DOHH2 (cell line): ENCODE data around the gene HNRNPLL.

ENCODE experiments used
- H3F3A ChIP-seq: fragments of 200-600 bp; sonication (generic), shearing (Covaris generic); 2 replicates; pipeline ENCODE4 v1.6.0; 2016; ENCODE audit warnings: antibody characterized with exemption, mild to moderate bottlenecking; ENCODE audit not compliant: control insufficient read depth, insufficient read depth
- H3K27ac ChIP-seq: fragments of 200-600 bp; sonication (generic); 2 replicates; pipeline ENCODE4 v1.5.1; 2014; ENCODE audit warnings: low read depth, mild to moderate bottlenecking, low read length, moderate library complexity
- H3K27me3 ChIP-seq: fragments of 200-600 bp; sonication (generic); 2 replicates; pipeline ENCODE4 v1.6.1; 2014; ENCODE audit warnings: mild to moderate bottlenecking, low read length, mixed read lengths; ENCODE audit not compliant: control insufficient read depth
- H3K36me3 ChIP-seq: fragments of 200-600 bp; sonication (generic); 2 replicates; pipeline ENCODE4 v1.6.1; 2014; ENCODE audit warnings: mild to moderate bottlenecking, low read length, moderate library complexity, mixed read lengths; ENCODE audit not compliant: control insufficient read depth
- H3K4me1 ChIP-seq: fragments of 200-600 bp; sonication (generic); 2 replicates; pipeline ENCODE4 v1.6.1; 2014; ENCODE audit warnings: mild to moderate bottlenecking, low read length, mixed read lengths; ENCODE audit not compliant: control insufficient read depth
- H3K4me2 ChIP-seq: fragments of 200-600 bp; sonication (generic); 2 replicates; pipeline ENCODE4 v1.6.0; 2014; ENCODE audit warnings: mild to moderate bottlenecking, low read length, moderate library complexity
- H3K4me3 ChIP-seq: fragments of 200-600 bp; sonication (generic); 2 replicates; pipeline ENCODE4 v1.5.1; 2014; ENCODE audit warnings: mild to moderate bottlenecking, low read length, mixed read lengths
- H3K79me2 ChIP-seq: fragments of 200-600 bp; sonication (generic); 2 replicates; pipeline ENCODE4 v1.6.1; 2014; ENCODE audit warnings: mild to moderate bottlenecking, low read length, mixed read lengths; ENCODE audit not compliant: control insufficient read depth
- H3K9me2 ChIP-seq: fragments of 200-600 bp; sonication (generic); replicated peaks from 2 replicates; pipeline ENCODE4 v1.6.1; 2014; ENCODE audit warnings: mild to moderate bottlenecking, low read length, mixed read lengths; ENCODE audit not compliant: control insufficient read depth
- H3K9me3 ChIP-seq: fragments of 200-600 bp; sonication (generic); 2 replicates; pipeline ENCODE4 v1.6.1; 2014; ENCODE audit warnings: antibody characterized with exemption, low read length, mixed read lengths; ENCODE audit not compliant: control insufficient read depth, insufficient read depth
- H4K20me1 ChIP-seq: fragments of 200-600 bp; sonication (generic); 2 replicates; pipeline ENCODE4 v1.6.0; 2014; ENCODE audit warnings: low read depth, mild to moderate bottlenecking, antibody characterized with exemption, low read length, moderate library complexity; ENCODE audit not compliant: control insufficient read depth, insufficient read depth
- CTCF ChIP-seq: fragments of 200-600 bp; sonication (generic); IDR thresholded peaks from one replicate; pipeline ENCODE4 v1.5.1; 2014; ENCODE audit warnings: antibody characterized with exemption, mild to moderate bottlenecking, low read depth, low read length; ENCODE audit not compliant: poor library complexity, severe bottlenecking
- EZH2phosphoT487 ChIP-seq: fragments of 200-600 bp; sonication (generic); IDR thresholded peaks from 2 replicates; pipeline ENCODE4 v1.6.1; 2017; ENCODE audit warnings: borderline replicate concordance, mild to moderate bottlenecking, antibody characterized with exemption, low read length, moderate library complexity, mixed read lengths

Gene HNRNPLL

DNA sequence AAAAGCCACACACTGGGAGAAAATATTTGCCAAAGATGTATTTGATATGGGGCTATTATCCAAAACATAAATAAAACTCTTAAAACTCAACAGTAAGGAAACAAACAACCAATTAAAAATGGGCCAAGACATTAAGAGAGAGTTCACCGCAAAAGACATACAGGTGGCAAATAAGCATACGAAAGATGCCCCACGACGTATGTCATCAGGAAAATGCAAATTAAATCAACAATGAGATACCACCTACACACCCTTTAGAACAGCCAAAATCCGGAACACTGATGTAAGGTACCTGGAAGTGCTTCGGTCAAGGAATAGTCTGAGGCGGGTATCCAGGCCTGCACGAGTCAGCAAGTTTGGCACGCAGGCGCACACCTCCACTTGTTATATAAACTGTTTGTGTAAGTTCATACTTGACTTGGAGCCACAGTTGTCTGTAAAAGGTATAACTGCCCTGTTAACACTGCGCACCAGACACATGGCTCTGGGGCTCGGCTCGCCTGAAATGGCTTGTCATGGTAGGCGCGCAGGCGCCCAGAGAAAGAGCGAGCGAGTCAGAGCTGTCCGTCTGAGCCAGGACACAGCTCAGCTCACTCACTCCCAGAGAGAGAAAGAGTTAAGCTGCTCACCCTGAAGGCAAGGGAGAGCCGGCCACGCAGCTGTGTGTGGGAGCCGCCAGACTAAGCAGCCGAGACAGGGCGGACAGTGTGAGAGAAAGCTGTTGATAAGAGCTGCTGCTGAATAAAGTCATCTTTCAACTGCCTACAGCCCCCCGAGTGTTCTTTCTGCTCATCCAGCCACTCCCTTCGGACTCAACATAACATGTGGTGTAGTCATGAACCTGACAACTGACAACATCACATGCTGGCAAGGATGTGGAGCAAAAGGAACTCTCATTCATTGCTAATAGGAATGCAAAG, 87.3 kb downstream of the HNRNPLL start:
- no peaks in the 10 kb centered on the region for H4K20me1 ChIP-seq
- no peaks in the 10 kb centered on the region for H3K27me3 ChIP-seq
- H3K9me2 ChIP-seq, result no peaks in the 10 kb centered on the region
- H3K4me2 ChIP-seq, result no peak overlapping the region
- TF ChIP-seq EZH2phosphoT487, result no peak
- no peak for TF ChIP-seq CTCF
- H3K36me3 ChIP-seq, result no peaks in the 10 kb centered on the region
- H3K27ac ChIP-seq, result no peak overlapping the region
- H3K79me2 ChIP-seq, result no peaks in the 10 kb centered on the region
- no peaks in the 10 kb centered on the region for H3K9me3 ChIP-seq
- no peak overlapping the region for H3K4me3 ChIP-seq
- no peaks in the 10 kb centered on the region for H3F3A ChIP-seq
- no peaks in the 10 kb centered on the region for H3K4me1 ChIP-seq

DNA sequence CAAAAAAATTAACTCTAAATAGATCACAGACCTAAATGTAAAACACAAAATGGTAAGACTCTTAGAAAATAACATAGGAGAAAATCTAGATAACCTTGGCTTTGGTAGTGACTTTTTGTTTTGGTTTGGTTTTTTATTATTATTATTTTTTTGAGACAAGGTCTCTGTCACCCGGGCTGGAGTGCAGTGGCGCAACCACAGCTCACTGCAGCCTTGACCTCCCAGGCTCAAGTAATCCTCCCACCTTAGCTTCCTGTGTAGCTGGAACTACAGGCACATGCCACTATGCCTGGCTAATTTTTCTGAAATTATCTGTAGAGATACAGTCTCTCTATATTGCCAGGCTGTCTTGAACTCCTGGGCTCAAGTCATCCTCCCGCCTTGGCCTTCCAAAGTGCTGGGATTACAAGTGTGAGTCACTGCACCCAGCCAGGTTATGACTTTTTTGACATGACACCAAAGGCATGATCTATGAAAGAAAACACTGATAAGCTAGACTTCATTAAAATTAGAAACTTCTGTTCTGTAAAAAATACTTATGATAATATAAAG, 88.0 kb downstream of the HNRNPLL start:
- no peaks in the 10 kb centered on the region for H3F3A ChIP-seq
- no peak overlapping the region for H3K4me3 ChIP-seq
- no peaks in the 10 kb centered on the region for H3K9me2 ChIP-seq
- H3K9me3 ChIP-seq, result no peaks in the 10 kb centered on the region
- no peaks in the 10 kb centered on the region for H3K79me2 ChIP-seq
- no peaks in the 10 kb centered on the region for H4K20me1 ChIP-seq
- H3K4me2 ChIP-seq, result no peak overlapping the region
- no peak for TF ChIP-seq EZH2phosphoT487
- TF ChIP-seq CTCF, result no peak
- H3K27ac ChIP-seq, result no peak overlapping the region
- no peaks in the 10 kb centered on the region for H3K36me3 ChIP-seq
- H3K4me1 ChIP-seq, result no peaks in the 10 kb centered on the region
- H3K27me3 ChIP-seq, result no peaks in the 10 kb centered on the region

GRCh38 chr2:38512211-38512610, 90.5 kb downstream of the HNRNPLL start:
- Histone ChIP-seq H3K4me3 (no peak overlapping the region), H3K27ac (no peak overlapping the region), H3F3A (no peaks in the 10 kb centered on the region), H3K4me1 (peaks cover 10% of the 10 kb centered on the region), H3K4me2 (no peak overlapping the region), H3K9me3 (no peaks in the 10 kb centered on the region), H3K27me3 (no peaks in the 10 kb centered on the region), H3K36me3 (no peaks in the 10 kb centered on the region), H3K9me2 (no peaks in the 10 kb centered on the region), H4K20me1 (no peaks in the 10 kb centered on the region), H3K79me2 (no peaks in the 10 kb centered on the region)
- TF ChIP-seq EZH2phosphoT487, result no peak
- TF ChIP-seq CTCF, result no peak
